ENCODE results near the gene DEUP1. TPM values are rescaled to one million over a fixed set of nuclear protein-coding genes. Genes with fewer than 3 reads are reported as not detected.

Gene DEUP1
- polyA plus RNA-seq, 1 donor, result 0.43 TPM

GRCh38 chr11:93350835-93351234 is 20.3 kb downstream of the DEUP1 start:
- Histone ChIP-seq H3K9me3 (ENCODE audit: control insufficient read depth, low read depth, low read length) (no peaks in the 10 kb centered on the region), H3K27me3 (ENCODE audit: control insufficient read depth, insufficient read depth, low read length) (no peaks in the 10 kb centered on the region), H3K36me3 (ENCODE audit: control insufficient read depth, insufficient read depth, low read length) (no peaks in the 10 kb centered on the region), H3K4me1 (ENCODE audit: control insufficient read depth, insufficient read depth, low read length) (no peaks in the 10 kb centered on the region), H3K4me3 (ENCODE audit: low read length) (no peak overlapping the region), H3K27ac (ENCODE audit: low read length) (no peak overlapping the region)
- 83% methylated on average over 1 of the region's 6 CpGs for WGBS (ENCODE audit: insufficient coverage, low lambda C conversion rate)
- no peak for DNase-seq

GRCh38 chr11:93359396-93359795 is 28.9 kb downstream of the DEUP1 start:
- no peaks in the 10 kb centered on the region for H3K27me3 ChIP-seq (ENCODE audit: control insufficient read depth, insufficient read depth, low read length)
- no peaks in the 10 kb centered on the region for H3K36me3 ChIP-seq (ENCODE audit: control insufficient read depth, insufficient read depth, low read length)
- DNase-seq, result no peak
- no peaks in the 10 kb centered on the region for H3K9me3 ChIP-seq (ENCODE audit: control insufficient read depth, low read depth, low read length)
- no CpG with 5 or more reads among the region's 1 CpG for WGBS (ENCODE audit: insufficient coverage, low lambda C conversion rate)
- H3K4me3 ChIP-seq (ENCODE audit: low read length), result no peak overlapping the region
- H3K4me1 ChIP-seq (ENCODE audit: control insufficient read depth, insufficient read depth, low read length), result no peaks in the 10 kb centered on the region
- no peak overlapping the region for H3K27ac ChIP-seq (ENCODE audit: low read length)

GRCh38 chr11:93361435-93361834 is 30.9 kb downstream of the DEUP1 start:
- DNase-seq, result no peak

GRCh38 chr11:93368022-93368421 is 37.5 kb downstream of the DEUP1 start:
- Histone ChIP-seq H3K9me3 (ENCODE audit: control insufficient read depth, low read depth, low read length) (no peaks in the 10 kb centered on the region), H3K27ac (ENCODE audit: low read length) (no peak overlapping the region), H3K27me3 (ENCODE audit: control insufficient read depth, insufficient read depth, low read length) (no peaks in the 10 kb centered on the region), H3K4me1 (ENCODE audit: control insufficient read depth, insufficient read depth, low read length) (no peaks in the 10 kb centered on the region), H3K36me3 (ENCODE audit: control insufficient read depth, insufficient read depth, low read length) (no peaks in the 10 kb centered on the region), H3K4me3 (ENCODE audit: low read length) (no peak overlapping the region)
- WGBS (ENCODE audit: insufficient coverage, low lambda C conversion rate), result no CpG with 5 or more reads among the region's 2 CpGs
- DNase-seq, result no peak

More at GRCh38 chr11:93361435-93361834, 30.9 kb downstream of the DEUP1 start:
- H3K4me1 ChIP-seq (ENCODE audit: control insufficient read depth, insufficient read depth, low read length), result no peaks in the 10 kb centered on the region
- no peak overlapping the region for H3K4me3 ChIP-seq (ENCODE audit: low read length)
- H3K27me3 ChIP-seq (ENCODE audit: control insufficient read depth, insufficient read depth, low read length), result no peaks in the 10 kb centered on the region
- no peaks in the 10 kb centered on the region for H3K36me3 ChIP-seq (ENCODE audit: control insufficient read depth, insufficient read depth, low read length)
- H3K9me3 ChIP-seq (ENCODE audit: control insufficient read depth, low read depth, low read length), result no peaks in the 10 kb centered on the region
- no peak overlapping the region for H3K27ac ChIP-seq (ENCODE audit: low read length)

GRCh38 chr11:93370260-93370659 is 39.7 kb downstream of the DEUP1 start:
- no peak for DNase-seq
- Histone ChIP-seq H3K4me1 (ENCODE audit: control insufficient read depth, insufficient read depth, low read length) (no peaks in the 10 kb centered on the region), H3K36me3 (ENCODE audit: control insufficient read depth, insufficient read depth, low read length) (no peaks in the 10 kb centered on the region), H3K27ac (ENCODE audit: low read length) (no peak overlapping the region), H3K27me3 (ENCODE audit: control insufficient read depth, insufficient read depth, low read length) (no peaks in the 10 kb centered on the region), H3K9me3 (ENCODE audit: control insufficient read depth, low read depth, low read length) (no peaks in the 10 kb centered on the region), H3K4me3 (ENCODE audit: low read length) (no peak overlapping the region)
- WGBS (ENCODE audit: insufficient coverage, low lambda C conversion rate), result 100% methylated on average over 1 of the region's 2 CpGs

- no peaks in the 10 kb centered on the region for H3K4me1 ChIP-seq (ENCODE audit: control insufficient read depth, insufficient read depth, low read length)
- no peak for DNase-seq
- H3K9me3 ChIP-seq (ENCODE audit: control insufficient read depth, low read depth, low read length), result no peaks in the 10 kb centered on the region
- H3K27ac ChIP-seq (ENCODE audit: low read length), result no peak overlapping the region
- no peaks in the 10 kb centered on the region for H3K36me3 ChIP-seq (ENCODE audit: control insufficient read depth, insufficient read depth, low read length)
- H3K27me3 ChIP-seq (ENCODE audit: control insufficient read depth, insufficient read depth, low read length), result no peaks in the 10 kb centered on the region
- no peak overlapping the region for H3K4me3 ChIP-seq (ENCODE audit: low read length)
These were observed 59.2 kb downstream of the DEUP1 start for GRCh38 chr11:93389737-93390136.

GRCh38 chr11:93392867-93393266 is 62.3 kb downstream of the DEUP1 start:
- H3K4me3 ChIP-seq (ENCODE audit: low read length), result no peak overlapping the region
- H3K27me3 ChIP-seq (ENCODE audit: control insufficient read depth, insufficient read depth, low read length), result no peaks in the 10 kb centered on the region
- DNase-seq, result no peak
- 80% methylated on average over 2 of the region's 3 CpGs for WGBS (ENCODE audit: insufficient coverage, low lambda C conversion rate)
- H3K9me3 ChIP-seq (ENCODE audit: control insufficient read depth, low read depth, low read length), result no peaks in the 10 kb centered on the region
- no peaks in the 10 kb centered on the region for H3K4me1 ChIP-seq (ENCODE audit: control insufficient read depth, insufficient read depth, low read length)
- no peaks in the 10 kb centered on the region for H3K36me3 ChIP-seq (ENCODE audit: control insufficient read depth, insufficient read depth, low read length)
- H3K27ac ChIP-seq (ENCODE audit: low read length), result no peak overlapping the region

GRCh38 chr11:93393386-93393785 is 62.8 kb downstream of the DEUP1 start:
- no peaks in the 10 kb centered on the region for H3K36me3 ChIP-seq (ENCODE audit: control insufficient read depth, insufficient read depth, low read length)
- no peaks in the 10 kb centered on the region for H3K4me1 ChIP-seq (ENCODE audit: control insufficient read depth, insufficient read depth, low read length)
- DNase-seq, result no peak
- H3K27ac ChIP-seq (ENCODE audit: low read length), result no peak overlapping the region
- 50% methylated on average over 2 of the region's 4 CpGs for WGBS (ENCODE audit: insufficient coverage, low lambda C conversion rate)
- no peaks in the 10 kb centered on the region for H3K9me3 ChIP-seq (ENCODE audit: control insufficient read depth, low read depth, low read length)
- no peaks in the 10 kb centered on the region for H3K27me3 ChIP-seq (ENCODE audit: control insufficient read depth, insufficient read depth, low read length)
- no peak overlapping the region for H3K4me3 ChIP-seq (ENCODE audit: low read length)

- H3K27me3 ChIP-seq (ENCODE audit: control insufficient read depth, insufficient read depth, low read length), result no peaks in the 10 kb centered on the region
- no peaks in the 10 kb centered on the region for H3K36me3 ChIP-seq (ENCODE audit: control insufficient read depth, insufficient read depth, low read length)
- H3K4me3 ChIP-seq (ENCODE audit: low read length), result no peak overlapping the region
- H3K9me3 ChIP-seq (ENCODE audit: control insufficient read depth, low read depth, low read length), result no peaks in the 10 kb centered on the region
- H3K4me1 ChIP-seq (ENCODE audit: control insufficient read depth, insufficient read depth, low read length), result no peaks in the 10 kb centered on the region
- DNase-seq, result no peak
- H3K27ac ChIP-seq (ENCODE audit: low read length), result no peak overlapping the region
These were observed 63.9 kb downstream of the DEUP1 start for GRCh38 chr11:93394488-93394887.

GRCh38 chr11:93396316-93396715 is 65.8 kb downstream of the DEUP1 start:
- H3K4me1 ChIP-seq (ENCODE audit: control insufficient read depth, insufficient read depth, low read length), result no peaks in the 10 kb centered on the region
- H3K4me3 ChIP-seq (ENCODE audit: low read length), result no peak overlapping the region
- no peak for DNase-seq
- WGBS (ENCODE audit: insufficient coverage, low lambda C conversion rate), result no CpG with 5 or more reads among the region's 3 CpGs
- no peaks in the 10 kb centered on the region for H3K9me3 ChIP-seq (ENCODE audit: control insufficient read depth, low read depth, low read length)
- no peaks in the 10 kb centered on the region for H3K27me3 ChIP-seq (ENCODE audit: control insufficient read depth, insufficient read depth, low read length)
- no peak overlapping the region for H3K27ac ChIP-seq (ENCODE audit: low read length)
- H3K36me3 ChIP-seq (ENCODE audit: control insufficient read depth, insufficient read depth, low read length), result no peaks in the 10 kb centered on the region

GRCh38 chr11:93403930-93404329 is 73.4 kb downstream of the DEUP1 start:
- Histone ChIP-seq H3K4me3 (ENCODE audit: low read length) (no peak overlapping the region), H3K27ac (ENCODE audit: low read length) (no peak overlapping the region), H3K36me3 (ENCODE audit: control insufficient read depth, insufficient read depth, low read length) (no peaks in the 10 kb centered on the region), H3K4me1 (ENCODE audit: control insufficient read depth, insufficient read depth, low read length) (no peaks in the 10 kb centered on the region), H3K9me3 (ENCODE audit: control insufficient read depth, low read depth, low read length) (no peaks in the 10 kb centered on the region), H3K27me3 (ENCODE audit: control insufficient read depth, insufficient read depth, low read length) (no peaks in the 10 kb centered on the region)
- DNase-seq, result no peak
- WGBS (ENCODE audit: insufficient coverage, low lambda C conversion rate), result no CpG with 5 or more reads among the region's 3 CpGs

Data from large intestine (tissue), 3 donors.